ENCODE data around the gene PCP4.

Gene PCP4

DNA sequence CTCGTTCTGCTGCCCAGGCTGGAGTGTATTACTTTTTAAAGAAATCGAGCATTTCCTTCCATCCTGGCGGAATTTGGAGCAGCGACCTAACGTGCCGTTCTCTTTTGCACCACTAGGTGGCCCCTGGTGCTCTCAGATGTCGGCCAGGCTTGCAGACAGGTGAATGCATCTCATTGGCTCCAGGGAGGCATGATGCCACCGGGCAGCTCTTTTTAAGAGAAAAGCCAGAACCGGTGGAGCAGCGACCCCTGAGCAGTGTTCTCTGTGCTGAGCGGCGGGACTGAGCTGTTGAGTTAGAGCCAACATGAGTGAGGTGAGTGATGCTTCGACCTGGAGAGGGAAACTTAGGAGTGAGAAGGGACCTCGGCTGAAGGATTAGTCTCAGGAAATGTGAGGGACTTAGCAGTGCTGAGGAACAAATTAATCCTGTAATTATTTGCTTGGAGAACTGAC is at the start of gene PCP4:
PCP4 (plus strand) TSS at position 241 of the 453 bp plus-strand sequence; CDS start at position 305, 64 bp downstream.
- DNase-seq = peak; percentile 7

DNA sequence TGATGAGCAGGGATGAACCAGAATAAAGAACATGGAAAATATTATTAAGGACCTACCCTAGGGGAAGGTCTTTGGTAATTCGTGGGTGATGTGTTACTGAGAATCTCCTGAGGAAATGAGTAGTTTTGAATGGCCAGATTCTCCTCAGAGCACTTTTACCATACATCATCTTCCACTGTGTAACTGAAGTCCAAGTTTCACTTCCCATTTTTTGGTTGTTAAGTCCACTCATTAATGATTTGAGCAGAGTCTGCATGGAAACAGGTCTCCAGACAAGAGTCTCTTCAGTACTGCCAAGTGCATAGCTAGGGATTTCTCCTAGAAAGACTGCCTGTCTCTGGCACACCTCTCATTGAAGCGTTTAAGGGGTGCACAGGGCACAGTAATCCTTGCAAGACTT is 48.7 kb upstream of the PCP4 start:
- no peak for DNase-seq

DNA sequence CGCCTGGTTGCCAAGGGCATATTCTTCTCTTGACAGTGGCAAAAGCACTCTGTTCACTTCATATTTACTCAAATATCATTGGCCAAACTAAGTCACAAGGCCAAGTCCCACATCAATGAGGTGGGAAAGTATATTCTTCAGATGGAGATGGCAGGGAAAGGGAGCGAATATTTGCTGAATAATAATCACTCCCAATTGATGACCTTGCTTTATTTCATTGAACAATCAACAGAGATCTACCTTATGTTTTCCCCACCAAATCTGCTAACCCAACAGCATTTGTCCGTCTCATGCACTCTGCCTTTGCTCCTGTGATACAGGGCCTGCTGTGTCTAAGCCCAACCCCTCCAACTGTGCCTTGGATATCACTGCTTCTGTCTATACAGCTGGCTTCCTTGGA is 45.2 kb upstream of the PCP4 start:
- no peak for DNase-seq

DNA sequence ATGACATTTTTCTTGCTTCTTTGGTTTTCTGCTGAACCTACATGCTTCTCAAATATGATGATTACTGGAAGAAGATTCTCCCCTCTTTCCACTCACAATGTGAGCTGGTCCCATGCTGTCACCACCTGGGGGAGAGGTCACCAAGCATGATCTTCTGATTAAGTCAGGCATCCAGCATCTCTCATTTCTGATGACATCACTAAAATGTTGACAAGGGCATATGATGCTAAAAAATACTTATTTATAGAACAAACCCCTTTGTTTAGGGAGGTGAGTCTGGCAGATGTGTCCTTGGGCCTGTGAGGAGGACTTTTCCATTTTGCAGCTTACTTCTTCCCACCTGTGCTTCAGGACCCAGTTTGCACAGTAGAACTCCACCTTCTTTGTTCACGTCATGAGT is 42.0 kb upstream of the PCP4 start:
- no peak for DNase-seq

DNA sequence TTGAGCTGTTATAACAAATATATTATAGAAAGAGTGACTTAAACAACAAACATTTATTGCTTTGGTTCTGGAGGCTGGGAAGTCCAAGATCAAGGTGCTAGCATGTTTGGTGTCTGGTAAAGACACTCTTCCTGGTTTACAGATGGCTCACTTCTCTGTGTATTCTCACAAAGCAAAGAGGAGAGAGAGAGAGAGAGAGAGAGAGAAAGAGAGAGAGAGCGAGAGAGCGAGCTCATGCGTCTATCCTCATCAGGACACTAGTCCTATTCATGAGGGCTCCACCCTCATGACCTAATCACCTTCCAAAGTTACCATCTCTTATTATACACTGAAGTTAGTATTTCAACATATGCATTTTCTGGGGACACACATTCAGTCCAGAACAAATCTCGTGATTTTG is 32.7 kb upstream of the PCP4 start:
- DNase-seq = no peak

DNA sequence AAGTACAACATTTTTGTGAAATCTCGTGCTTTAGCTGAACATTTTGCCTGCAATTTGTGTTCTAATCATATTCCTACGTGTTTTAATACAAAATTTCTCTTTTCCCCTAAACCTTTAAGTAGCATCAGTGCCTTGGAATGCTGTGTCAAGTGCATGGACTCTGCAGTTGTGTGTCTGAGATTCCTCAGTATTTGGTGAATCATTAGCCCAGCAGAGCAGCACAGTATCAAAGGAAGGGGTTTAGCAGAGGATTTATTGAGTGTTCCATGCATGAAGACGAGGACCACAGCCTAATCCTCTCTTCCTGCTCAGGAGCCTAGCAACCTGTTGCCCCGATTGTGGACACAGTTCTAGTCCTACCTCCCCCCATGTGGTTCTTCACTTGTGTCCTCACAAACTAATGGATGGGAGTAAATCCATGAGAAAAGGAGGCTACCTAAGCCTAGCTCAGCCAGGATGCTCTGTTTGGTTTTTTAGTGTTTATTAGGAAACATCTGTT is 29.3 kb upstream of the PCP4 start:
- DNase-seq = no peak

DNA sequence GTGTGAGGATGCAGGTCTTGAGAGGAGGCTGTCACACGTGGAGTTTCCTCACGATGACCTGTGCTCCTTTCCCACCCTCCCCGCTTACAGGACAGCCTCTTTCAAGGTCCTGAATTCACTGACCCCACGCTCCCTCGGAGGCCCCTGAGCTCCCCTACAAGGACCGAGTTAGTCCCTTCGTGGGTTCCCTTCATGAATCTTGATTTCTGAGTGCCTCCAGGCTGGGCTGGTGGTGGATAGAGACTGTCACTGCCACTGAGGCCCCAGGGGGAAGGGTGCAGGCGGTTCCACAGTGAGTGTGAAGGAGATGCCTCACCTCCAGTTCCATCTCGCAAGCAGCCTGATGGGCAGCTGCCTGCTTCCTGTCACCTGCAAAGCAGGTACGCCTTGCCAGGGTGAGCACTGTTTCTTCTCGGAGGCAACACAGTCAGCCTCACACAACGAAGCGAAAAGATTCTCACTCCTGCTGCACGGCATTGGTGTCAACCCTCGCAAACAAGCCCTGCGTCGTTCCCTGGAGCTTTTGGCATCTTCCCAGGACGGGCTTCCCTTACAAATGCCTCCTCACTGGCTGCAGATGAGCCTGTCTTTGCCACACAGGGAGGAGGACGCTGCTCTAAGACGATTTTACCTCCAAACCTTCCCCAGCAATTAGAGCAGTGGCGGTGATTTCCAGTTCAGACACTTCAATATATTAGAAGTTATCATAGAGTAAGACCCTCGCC is 26.7 kb upstream of the PCP4 start:
- no peak for DNase-seq

DNA sequence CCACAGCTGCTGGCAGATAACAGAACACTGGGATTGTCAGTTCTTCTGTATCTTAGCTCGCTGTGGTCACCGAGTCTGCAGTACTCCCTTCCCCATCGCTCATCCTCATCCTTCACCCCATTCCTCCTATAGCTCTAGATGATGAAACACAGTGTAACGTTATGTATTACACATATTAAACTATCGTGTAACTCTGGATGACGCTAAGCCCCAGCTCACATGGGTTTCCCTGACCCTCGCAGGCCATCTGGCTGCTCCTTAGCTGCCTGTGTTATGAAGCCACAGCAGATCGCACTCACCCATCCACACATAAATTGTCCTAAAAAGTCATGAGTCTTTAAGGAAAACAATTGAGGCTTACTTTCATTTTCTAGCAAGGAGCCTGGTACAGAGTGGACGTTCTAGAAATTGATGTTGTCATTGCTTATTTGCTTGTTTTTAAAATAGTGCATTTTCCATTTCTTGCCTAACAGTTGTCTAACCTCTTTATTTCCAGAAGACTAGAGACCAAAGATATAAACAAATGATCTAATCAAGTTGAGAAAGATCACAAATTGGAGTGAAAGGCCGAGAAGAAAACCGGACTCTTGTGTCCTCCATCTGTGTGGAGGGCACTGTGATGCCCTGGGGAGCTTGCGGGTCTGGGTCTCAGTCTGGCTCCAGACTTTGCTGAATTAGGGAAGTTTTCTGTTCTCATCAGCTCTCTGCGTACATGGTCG is 24.3 kb upstream of the PCP4 start:
- DNase-seq = no peak

DNA sequence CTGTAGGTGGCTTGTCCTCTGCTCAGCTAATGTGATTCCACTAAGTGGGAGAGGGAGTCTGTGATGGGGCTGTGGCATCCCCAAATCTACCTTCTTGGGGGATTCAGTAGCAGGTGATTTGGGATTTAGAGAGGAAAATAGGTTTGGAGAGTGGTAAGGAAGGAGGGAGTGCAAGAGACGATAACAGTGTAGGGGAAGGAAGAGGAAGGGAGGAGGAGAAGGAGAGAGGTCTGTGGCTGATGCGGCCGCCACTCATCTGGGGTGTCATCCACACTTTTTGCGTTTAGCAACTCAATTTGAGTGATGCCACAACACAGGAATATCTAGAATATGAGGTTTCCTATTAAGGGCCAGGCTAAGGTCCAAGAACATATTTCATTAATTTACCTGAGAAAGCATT is 23.8 kb upstream of the PCP4 start:
- no peak for DNase-seq

DNA sequence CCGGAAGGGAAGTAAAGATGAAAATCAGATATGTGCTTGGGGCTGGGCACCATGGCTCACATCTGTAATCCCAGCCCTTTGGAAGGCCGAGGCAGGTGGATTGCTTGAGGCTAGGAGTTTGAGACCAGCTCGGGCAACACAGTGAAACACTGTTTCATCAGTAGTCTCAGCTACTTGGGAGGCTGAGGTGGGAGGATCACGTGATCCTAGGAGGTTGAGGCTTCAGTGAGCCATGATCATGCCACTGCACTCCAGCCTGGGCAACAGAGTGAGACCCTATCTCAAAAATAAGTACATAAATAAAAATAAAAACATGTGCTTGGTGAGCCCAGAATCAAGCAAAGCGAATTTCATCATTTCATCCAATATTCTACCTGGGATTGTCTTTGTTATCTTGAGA is 23.3 kb upstream of the PCP4 start:
- DNase-seq = no peak

DNA sequence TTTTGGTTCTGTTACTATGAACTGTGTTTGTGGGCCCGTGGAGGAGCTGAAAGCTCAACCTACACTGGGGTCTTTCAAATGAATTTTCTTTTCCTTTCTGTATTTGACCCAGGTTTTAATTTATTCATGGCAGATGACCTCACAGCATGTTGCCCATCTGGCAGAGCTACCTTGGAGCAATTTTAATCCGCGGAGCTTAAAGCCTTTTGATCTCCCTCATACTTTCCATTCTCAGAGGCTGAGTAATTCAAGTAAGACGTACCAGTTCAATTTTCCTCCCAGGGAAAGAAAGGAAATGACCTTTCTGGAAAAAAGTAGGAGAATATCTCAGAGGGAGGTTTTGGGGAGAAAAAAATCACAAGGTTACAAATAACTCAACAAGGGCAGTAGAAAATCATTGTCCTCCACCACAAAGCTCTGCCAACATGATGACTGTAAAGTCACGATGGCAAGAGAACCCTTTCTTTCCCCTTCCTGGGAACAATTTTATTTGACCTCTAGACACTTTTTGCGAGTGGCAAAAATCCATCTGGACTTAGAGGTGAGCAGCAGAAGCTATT is 21.6 kb upstream of the PCP4 start:
- DNase-seq = no peak

DNA sequence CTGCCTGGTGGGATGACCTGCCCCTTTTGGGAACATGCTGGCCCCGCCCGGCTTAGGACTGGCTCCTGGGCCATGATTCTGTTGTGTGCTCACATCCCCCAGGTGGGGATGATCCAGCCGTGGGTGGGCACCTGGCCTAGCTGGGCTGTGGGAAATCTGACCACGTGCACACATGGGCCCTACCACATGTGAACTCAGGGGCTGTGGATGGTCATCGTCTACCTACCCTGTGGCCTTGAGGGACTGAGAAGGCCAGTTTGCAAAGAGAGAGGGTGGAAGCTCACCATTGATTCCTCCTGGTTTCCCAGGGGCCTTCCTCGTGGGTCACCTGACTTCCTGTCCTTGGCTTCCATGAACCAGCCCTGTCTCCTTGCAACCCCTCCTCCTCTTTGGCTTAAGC is 19.4 kb upstream of the PCP4 start:
- DNase-seq = no peak

DNA sequence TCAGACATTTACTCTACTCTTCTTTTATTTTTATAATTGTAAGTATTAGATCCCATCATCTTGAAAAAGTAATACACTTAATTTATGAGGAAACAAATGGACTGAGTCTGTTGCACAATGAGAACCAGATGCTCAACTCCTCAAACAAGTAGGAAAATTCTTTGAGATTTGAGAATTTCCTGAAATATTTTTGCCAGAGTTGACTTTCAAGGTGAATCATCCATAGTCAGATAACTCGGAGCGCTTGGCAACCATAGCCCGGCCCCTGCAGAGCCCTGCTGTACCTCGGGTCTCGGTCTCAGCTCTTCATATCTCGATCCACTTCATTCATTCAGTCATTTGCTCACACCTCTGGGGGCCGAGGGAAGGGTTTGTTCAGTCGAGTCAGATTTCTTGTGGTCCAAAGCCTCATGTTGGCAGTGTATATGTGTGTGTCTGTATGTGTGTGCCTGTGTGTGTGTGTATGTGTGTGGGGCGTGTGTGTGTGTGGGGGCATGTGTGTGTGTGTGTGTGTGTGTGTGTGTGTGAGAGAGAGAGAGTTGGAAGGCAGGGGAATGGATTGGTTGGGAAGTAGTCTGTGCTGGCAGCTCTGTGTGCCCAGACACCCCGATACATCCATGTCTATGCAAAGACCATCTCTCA is 18.1 kb upstream of the PCP4 start:
- no peak for DNase-seq

DNA sequence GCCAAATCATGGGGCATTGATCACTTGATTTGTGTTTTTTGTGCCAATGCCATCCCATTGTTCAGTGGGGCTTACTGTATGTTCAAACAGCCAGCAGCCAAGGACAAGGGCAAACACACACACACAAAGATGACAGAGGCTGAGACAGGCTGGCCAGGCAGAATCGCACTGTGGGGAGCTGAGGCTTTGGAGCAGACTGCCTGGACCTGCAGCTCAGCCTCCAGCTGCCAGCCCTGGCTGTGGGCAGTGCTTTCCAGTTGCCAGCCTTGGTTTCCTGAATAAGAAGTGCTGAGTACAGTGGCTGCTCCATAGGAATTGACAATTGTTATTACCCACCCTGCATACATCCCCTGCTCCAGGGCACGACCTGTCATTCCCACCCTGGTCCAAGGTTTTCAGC is 16.9 kb upstream of the PCP4 start:
- DNase-seq = no peak

DNA sequence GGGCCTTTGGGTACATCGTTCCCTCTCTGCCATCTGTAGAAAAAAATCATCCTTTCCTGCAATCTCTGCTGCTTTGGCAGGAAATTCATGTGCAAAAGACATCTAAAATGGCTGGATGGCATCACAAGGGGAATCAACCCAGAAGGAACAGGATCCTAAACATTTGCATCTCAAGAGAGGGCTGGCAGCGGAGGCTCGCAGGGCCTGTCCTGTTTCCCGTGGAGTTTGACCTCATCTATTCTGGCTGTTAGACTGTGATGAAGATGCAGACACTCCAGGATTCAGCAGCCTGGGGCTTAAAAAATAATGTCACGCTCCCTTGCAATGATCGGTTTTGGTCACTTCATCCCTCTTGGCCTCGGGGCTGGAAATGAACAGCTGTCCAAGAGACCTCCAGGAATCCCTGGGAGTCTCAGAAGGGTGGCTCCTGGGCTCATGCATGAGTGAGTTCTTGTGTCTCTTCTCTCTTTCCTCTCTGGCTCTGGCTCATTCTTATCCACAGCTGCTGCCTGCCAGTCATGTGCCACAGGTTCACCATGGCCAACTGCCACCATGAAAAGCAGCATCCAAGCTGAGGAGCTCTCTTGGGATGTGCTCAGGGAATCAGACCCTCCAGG is 16.1 kb upstream of the PCP4 start:
- DNase-seq = no peak

DNA sequence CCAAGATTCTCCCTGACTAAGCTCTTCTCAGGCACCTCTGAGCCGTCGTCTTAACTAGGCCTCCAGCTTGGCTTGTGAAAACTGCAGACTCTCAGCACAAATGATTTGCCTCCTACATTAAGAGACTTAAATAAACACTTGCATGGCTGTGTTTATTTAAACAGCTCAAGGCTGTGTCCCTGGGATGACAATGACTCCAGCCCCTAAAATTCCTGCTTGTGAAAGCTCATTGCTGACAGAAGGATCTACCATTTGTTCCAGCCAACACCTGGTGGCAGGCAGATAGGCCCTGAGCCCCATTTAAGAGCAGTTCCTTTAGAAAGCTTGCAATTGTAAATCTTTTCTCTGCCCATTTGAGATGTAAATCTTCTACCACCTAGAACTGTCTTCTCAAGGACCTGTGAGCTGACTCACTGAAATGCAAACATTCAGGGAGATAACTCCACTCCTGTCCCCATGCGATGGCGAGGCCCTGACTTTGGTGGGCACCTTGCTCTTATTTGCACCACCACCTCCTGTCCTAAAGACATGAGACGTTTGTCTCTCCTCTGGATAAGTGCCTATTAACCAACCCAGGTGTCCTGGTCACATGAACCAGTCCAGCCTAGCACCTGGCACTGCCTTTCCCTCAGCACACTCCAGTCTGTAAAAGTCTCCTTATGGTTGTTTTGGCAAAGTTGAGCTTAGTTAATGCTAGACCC is 15.1 kb upstream of the PCP4 start:
- DNase-seq = no peak

DNA sequence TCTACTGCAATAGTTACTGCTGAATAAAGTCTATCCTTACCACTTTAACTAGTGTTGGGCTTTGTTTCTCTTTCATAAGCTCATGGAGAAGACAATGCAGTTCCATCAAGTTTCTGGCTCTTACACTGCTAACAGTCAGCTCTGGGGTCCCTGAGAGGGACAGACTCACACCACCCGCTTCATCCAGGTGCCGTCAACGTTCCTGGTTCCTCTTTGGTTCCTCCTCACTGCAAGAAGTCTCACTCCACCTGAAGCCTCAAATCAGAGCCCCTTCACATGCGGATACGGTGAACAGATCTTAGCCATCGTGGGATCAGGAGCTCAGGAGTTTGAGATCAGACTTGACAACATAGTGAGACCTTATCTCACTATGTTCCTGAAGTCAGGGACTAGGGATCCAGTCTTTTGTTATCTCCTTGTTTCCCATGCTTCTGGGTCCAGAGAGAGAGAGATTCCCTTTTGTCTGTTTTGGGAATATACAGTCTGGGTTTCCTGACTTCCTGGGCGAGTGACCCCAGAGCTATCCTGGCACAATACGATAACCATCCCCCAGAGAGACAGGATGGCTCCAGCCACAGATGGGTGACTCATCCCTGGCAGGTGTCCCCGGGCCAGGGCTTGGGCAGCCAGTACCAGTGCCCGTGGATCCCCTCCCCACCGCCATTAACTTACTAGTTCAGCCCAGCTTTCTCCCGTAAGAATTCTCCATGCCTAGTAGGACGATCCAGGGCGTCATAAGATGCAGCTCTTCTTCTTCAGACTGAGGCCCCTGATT is 14.3 kb upstream of the PCP4 start:
- DNase-seq = no peak

DNA sequence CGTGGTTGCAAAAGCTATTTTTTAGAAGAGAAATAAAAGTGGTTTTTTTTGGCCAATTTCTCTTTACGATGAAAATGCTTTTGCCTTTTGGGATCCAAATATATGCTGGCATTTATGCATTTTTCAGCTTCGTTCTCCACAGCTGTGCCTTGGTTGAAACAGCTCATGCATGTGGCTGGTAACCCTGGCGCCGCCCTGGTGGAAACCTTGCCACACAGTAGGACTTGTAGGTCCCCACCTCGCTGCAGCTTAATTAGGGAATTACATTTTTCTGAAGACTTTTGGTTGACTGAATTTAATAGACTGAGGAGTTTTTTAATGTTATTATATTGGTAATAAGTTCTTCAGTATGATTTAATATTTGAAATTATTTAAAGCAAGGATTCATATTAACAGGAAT is 12.7 kb upstream of the PCP4 start:
- no peak for DNase-seq

DNA sequence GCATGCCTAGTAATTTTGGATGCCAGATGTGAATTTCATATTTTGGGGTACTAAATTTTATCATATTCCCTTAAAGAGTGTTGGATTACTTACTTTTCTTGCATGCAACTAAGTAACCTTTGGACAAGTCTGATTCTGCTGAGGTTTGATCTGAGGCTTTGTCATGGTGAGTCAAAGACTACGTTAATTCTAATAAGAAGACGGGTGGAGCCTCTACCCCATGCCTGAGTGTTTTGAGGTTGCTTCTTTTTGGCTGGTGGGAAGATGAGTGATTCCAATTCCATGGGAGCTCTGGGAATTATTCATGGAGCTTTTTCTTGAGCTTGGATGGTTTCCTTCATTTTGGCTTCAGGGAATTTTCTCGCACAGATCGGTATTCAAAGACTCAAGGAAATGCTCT is 11.6 kb upstream of the PCP4 start:
- no peak for DNase-seq

DNA sequence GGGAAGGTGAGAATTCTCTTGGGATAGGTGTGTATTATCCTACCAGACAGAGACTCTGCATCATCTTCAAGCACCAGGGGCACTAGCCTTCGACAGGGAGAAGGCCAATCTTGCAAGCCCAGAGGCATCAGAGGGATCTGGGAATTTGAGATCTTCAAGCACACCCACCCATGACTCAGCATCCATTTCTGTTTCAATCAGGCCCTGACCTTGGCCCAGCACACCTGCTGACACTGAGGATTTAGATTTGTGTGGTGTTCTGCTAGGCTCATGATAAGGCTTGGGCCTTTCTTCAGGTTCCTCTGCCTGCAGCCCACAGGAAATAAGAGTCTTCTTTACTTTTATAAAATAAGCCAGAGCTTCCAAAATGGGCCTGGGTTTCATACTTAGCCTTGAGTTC is 6.6 kb upstream of the PCP4 start:
- DNase-seq = no peak

DNA sequence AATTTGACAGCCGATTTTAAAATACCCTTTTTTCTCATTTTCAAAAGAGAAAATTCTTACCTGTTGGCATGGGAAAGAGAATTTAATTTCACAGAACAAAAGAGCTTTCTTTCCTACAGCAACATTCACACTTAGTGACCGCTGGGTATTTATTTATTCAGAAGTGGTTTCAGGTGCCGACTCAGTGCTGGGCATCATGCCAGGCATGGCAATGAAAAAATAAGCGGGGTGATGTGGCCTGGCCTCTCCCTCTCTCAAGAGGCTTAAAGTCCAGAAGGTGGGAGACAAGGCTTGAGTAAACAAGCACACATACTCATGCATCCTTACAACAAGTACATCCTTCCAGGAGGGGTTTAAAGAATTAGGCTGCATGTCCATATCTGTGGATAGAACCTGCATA is 4.1 kb upstream of the PCP4 start:
- DNase-seq = no peak

DNA sequence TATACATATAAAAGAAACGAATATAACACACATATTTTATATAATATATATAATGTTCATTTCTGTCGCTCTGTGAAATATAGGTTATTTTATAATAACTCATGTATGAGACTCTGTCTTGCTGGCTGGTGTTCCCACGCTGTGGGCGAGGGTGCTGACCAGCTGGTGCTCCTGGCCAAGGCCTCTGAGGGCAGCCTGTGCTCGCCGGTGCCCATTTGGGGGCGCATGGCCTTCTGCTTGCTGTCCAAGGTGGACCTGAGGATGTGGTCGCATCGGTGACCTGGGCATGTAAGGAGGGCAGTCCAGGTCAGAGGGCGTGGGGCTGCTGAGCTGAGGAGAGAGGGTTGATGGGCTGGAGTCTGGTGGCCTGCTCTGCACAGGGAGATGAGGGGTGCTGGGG is 1.1 kb upstream of the PCP4 start:
- no peak for DNase-seq
